ENCODE measurements around the gene POLA1.

DNA sequence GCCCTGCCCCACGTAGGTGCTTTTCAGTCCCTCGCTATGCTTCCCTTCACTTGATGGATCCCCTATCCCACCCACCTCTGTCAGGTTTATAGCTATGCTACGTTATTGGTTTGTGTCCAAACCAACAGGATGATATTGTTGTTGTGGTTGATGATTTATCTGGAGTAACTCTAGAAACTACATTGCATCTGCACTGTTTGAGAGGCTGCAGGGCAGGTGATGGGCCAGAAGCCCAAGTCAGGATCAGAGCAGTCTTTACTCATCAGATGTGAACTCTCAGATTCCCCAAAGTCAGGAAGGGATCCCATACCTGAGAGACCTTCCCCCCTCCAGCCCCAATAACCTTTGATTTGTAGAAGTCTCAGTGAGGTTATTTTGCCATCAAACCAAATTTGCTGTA is 287.3 kb downstream of the POLA1 start:
- TF ChIP-seq, protein P1, sequence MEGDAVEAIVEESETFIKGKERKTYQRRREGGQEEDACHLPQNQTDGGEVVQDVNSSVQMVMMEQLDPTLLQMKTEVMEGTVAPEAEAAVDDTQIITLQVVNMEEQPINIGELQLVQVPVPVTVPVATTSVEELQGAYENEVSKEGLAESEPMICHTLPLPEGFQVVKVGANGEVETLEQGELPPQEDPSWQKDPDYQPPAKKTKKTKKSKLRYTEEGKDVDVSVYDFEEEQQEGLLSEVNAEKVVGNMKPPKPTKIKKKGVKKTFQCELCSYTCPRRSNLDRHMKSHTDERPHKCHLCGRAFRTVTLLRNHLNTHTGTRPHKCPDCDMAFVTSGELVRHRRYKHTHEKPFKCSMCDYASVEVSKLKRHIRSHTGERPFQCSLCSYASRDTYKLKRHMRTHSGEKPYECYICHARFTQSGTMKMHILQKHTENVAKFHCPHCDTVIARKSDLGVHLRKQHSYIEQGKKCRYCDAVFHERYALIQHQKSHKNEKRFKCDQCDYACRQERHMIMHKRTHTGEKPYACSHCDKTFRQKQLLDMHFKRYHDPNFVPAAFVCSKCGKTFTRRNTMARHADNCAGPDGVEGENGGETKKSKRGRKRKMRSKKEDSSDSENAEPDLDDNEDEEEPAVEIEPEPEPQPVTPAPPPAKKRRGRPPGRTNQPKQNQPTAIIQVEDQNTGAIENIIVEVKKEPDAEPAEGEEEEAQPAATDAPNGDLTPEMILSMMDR (IDR thresholded peaks at IDR 0.05) = no peak
- TF ChIP-seq POLR2A (IDR thresholded peaks at IDR 0.05) = no peak

Data from thyroid gland (tissue), 4 donors.